Neural progenitor cell (in vitro differentiated cells): Measurements from ENCODE around the gene HES2.

ENCODE experiments used
- CTCF ChIP-seq: fragments of 200-600 bp; sonication (generic); IDR thresholded peaks from 2 replicates; pipeline ENCODE4 v1.5.1; 2017; ENCODE audit warnings: antibody characterized with exemption, mild to moderate bottlenecking
- EZH2phosphoT487 ChIP-seq: fragments of 200-600 bp; sonication (generic); IDR thresholded peaks from 2 replicates; pipeline ENCODE4 v1.6.1; 2017; ENCODE audit warnings: antibody characterized with exemption

DNA sequence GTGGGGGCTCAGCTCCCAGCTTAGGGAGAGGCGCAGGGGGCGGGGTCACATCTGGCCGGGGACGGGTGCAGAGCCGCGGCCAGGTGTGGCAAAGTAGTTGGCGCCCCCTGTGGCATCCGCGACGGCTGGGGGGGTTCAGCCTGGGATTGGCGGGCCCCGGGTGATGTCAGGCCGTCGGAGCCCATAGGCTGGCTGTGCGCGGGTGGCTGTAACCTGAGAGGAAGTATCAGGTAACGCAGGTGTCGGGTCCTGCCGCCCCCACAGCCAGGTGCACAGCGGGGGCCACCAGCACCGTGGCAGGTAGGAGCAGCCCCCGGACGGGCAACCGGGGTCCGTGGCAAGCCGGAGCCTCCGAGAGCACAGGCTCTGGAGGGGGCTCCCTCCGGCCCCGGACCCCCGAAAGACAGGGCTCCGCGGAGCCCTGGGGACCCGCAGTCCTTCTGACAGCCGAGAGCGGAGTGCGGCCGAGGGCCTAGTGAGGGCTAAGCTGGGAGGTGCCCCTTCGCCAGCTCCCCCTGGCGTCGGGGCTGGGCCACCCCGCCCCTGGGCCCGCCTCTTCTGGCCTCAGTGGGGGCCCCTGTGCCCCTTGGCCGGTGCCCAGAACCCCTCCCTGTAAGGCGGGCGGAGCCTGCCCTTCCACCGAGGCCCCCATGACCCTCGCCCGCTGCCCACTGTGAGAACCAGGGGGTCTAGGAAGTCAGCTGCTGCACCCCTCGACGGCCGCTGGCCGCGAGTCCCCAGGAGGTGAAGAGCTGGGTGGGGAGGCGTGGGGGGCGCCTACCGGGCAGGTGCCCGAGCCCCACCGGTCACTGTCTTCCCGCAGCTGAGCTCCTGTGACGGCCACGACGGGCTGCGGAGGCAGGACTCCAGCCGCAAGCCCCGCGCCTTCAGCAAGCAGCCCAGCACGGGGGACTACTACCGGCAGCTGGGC lies 28.4 kb upstream of the HES2 start:
- TF ChIP-seq CTCF (peak; percentile 21), EZH2phosphoT487 (no peak)
